ENCODE results near the gene EPB41L2.

GRCh38 chr6:131070061-131070460 lies 7.0 kb upstream of the EPB41L2 start:
- TF ChIP-seq CTCF (IDR thresholded peaks at IDR 0.05 in 2 of 3, conservative IDR thresholded peaks at IDR 0.05 in 1 of 3; ENCODE audit: borderline replicate concordance in 1 of 3, insufficient read depth in 1 of 3, low read depth in 2 of 3, low read length in 2 of 3) (no peak), POLR2A (IDR thresholded peaks at IDR 0.05; ENCODE audit: borderline replicate concordance, extremely low read depth, insufficient read depth, insufficient read length) (no peak), SIN3A (IDR thresholded peaks at IDR 0.05; ENCODE audit: low read depth) (no peak), EZH2 (IDR thresholded peaks at IDR 0.05) (no peak), ZFX (IDR thresholded peaks at IDR 0.05) (no peak), JUND (IDR thresholded peaks at IDR 0.05) (no peak), EZH2phosphoT487 (IDR thresholded peaks at IDR 0.05; ENCODE audit: borderline replicate concordance) (no peak), MAX (IDR thresholded peaks at IDR 0.05) (no peak), RAD21 (IDR thresholded peaks at IDR 0.05; ENCODE audit: low read depth) (no peak), REST (IDR thresholded peaks at IDR 0.05; ENCODE audit: low read depth) (no peak), POLR2AphosphoS5 (IDR thresholded peaks at IDR 0.05; ENCODE audit: low read depth, low read length) (no peak)
